ENCODE results near the gene C5orf15. TPM values are rescaled to one million over a fixed set of nuclear protein-coding genes. Genes with fewer than 3 reads are reported as not detected.

The C5orf15 gene
- total and polyA plus RNA-seq, 4 donors = 21.2 to 32.4 (median 28.7) TPM

DNA sequence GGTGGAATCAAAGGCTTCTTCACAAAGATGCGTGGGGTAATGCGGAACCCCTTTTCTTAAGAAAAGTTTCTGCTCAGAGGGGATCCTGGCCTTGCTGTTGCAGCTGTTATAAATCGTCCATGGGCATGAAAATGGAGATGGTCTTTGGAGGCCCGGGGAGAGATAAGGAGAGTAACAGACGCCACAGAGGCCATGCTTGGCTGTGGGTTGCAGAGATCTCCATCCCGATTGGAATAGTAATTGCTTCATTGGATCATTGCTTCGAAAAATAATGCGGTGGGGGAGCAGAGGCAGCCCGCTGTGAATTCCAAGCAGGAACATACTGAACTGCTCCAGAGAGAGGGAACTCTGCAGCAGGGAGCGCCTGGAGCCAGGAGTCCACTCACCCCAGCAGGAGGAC, 55.5 kb downstream of the C5orf15 start:
- no peak for DNase-seq (ENCODE audit: low spot score)
- H3K27me3 ChIP-seq (ENCODE audit: control insufficient read depth in 4 of 4, insufficient read depth in 4 of 4, low read length in 3 of 4) = no peaks in the 10 kb centered on the region
- peaks cover 3 to 13% (median 9%) of the 10 kb centered on the region in 4 donors for H3K4me1 ChIP-seq (ENCODE audit: control insufficient read depth in 4 of 4, insufficient read depth in 4 of 4, low read length in 3 of 4)
- WGBS = 92% methylated on average over 10 of the region's 10 CpGs
- H3K36me3 ChIP-seq (ENCODE audit: control insufficient read depth in 4 of 4, insufficient read depth in 3 of 4, low read depth in 1 of 4, low read length in 3 of 4) = no peaks in the 10 kb centered on the region
- no peak overlapping the region for H3K27ac ChIP-seq (ENCODE audit: low read depth in 1 of 2, low read length in 2 of 2)
- no peak overlapping the region for H3K4me3 ChIP-seq (ENCODE audit: low read depth in 1 of 3, low read length in 3 of 3)
- H3K9me3 ChIP-seq (ENCODE audit: control insufficient read depth in 4 of 4, low read length in 3 of 4) = no peaks in the 10 kb centered on the region
- H3K9ac ChIP-seq (ENCODE audit: low read depth in 1 of 2, low read length in 2 of 2) = no peak overlapping the region
- TF ChIP-seq SP1 (IDR thresholded peaks at IDR 0.05) (no peak), RXRA (IDR thresholded peaks at IDR 0.05) (no peak), GABPA (IDR thresholded peaks at IDR 0.05 in 1 of 2, conservative IDR thresholded peaks at IDR 0.05 in 1 of 2) (no peak), RAD21 (IDR thresholded peaks at IDR 0.05) (no peak), NR2F2 (IDR thresholded peaks at IDR 0.05) (no peak), FOXA1 (IDR thresholded peaks at IDR 0.05) (no peak), HNF4A (conservative IDR thresholded peaks at IDR 0.05) (no peak), EGR1 (IDR thresholded peaks at IDR 0.05; ENCODE audit: low read depth in 2 of 2) (no peak), HNF4G (IDR thresholded peaks at IDR 0.05) (no peak), TAF1 (conservative IDR thresholded peaks at IDR 0.05) (no peak), FOXA2 (IDR thresholded peaks at IDR 0.05) (no peak)
- TF ChIP-seq, protein P1, sequence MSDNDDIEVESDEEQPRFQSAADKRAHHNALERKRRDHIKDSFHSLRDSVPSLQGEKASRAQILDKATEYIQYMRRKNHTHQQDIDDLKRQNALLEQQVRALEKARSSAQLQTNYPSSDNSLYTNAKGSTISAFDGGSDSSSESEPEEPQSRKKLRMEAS (IDR thresholded peaks at IDR 0.05) = no peak
- TF ChIP-seq, protein P2, sequence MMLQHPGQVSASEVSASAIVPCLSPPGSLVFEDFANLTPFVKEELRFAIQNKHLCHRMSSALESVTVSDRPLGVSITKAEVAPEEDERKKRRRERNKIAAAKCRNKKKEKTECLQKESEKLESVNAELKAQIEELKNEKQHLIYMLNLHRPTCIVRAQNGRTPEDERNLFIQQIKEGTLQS (IDR thresholded peaks at IDR 0.05) = no peak
- TF ChIP-seq, protein P3, sequence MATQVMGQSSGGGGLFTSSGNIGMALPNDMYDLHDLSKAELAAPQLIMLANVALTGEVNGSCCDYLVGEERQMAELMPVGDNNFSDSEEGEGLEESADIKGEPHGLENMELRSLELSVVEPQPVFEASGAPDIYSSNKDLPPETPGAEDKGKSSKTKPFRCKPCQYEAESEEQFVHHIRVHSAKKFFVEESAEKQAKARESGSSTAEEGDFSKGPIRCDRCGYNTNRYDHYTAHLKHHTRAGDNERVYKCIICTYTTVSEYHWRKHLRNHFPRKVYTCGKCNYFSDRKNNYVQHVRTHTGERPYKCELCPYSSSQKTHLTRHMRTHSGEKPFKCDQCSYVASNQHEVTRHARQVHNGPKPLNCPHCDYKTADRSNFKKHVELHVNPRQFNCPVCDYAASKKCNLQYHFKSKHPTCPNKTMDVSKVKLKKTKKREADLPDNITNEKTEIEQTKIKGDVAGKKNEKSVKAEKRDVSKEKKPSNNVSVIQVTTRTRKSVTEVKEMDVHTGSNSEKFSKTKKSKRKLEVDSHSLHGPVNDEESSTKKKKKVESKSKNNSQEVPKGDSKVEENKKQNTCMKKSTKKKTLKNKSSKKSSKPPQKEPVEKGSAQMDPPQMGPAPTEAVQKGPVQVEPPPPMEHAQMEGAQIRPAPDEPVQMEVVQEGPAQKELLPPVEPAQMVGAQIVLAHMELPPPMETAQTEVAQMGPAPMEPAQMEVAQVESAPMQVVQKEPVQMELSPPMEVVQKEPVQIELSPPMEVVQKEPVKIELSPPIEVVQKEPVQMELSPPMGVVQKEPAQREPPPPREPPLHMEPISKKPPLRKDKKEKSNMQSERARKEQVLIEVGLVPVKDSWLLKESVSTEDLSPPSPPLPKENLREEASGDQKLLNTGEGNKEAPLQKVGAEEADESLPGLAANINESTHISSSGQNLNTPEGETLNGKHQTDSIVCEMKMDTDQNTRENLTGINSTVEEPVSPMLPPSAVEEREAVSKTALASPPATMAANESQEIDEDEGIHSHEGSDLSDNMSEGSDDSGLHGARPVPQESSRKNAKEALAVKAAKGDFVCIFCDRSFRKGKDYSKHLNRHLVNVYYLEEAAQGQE (IDR thresholded peaks at IDR 0.05) = no peak
- TF ChIP-seq, protein P4, sequence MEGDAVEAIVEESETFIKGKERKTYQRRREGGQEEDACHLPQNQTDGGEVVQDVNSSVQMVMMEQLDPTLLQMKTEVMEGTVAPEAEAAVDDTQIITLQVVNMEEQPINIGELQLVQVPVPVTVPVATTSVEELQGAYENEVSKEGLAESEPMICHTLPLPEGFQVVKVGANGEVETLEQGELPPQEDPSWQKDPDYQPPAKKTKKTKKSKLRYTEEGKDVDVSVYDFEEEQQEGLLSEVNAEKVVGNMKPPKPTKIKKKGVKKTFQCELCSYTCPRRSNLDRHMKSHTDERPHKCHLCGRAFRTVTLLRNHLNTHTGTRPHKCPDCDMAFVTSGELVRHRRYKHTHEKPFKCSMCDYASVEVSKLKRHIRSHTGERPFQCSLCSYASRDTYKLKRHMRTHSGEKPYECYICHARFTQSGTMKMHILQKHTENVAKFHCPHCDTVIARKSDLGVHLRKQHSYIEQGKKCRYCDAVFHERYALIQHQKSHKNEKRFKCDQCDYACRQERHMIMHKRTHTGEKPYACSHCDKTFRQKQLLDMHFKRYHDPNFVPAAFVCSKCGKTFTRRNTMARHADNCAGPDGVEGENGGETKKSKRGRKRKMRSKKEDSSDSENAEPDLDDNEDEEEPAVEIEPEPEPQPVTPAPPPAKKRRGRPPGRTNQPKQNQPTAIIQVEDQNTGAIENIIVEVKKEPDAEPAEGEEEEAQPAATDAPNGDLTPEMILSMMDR (IDR thresholded peaks at IDR 0.05; ENCODE audit: low read depth, low read length, missing input control) = no peak

DNA sequence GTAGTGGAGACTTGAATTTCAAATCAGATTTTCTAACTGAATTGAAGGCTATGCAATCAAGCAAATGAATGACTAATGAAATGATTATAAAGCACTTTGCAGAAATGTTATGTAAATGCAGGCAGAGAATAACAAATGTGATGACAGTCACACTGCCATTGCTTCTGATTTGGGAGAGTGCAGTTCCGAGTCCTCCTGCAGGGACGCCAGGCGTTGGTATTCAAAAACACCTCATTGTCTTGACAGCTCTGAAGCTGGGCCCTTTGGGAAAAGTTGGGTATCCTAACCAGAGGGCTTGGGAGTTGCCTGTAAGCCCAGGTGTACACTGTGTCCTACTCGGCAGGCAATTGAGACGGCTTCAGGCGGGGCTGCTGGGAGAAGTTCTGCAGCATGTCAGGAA, 57.9 kb downstream of the C5orf15 start:
- Histone ChIP-seq H3K9ac (ENCODE audit: low read depth in 1 of 2, low read length in 2 of 2) (no peak overlapping the region), H3K9me3 (ENCODE audit: control insufficient read depth in 4 of 4, low read length in 3 of 4) (no peaks in the 10 kb centered on the region), H3K27ac (ENCODE audit: low read depth in 1 of 2, low read length in 2 of 2) (no peak overlapping the region), H3K27me3 (ENCODE audit: control insufficient read depth in 4 of 4, insufficient read depth in 4 of 4, low read length in 3 of 4) (no peaks in the 10 kb centered on the region), H3K4me1 (ENCODE audit: control insufficient read depth in 4 of 4, insufficient read depth in 4 of 4, low read length in 3 of 4) (peaks cover 3 to 13% (median 9%) of the 10 kb centered on the region in 4 donors), H3K36me3 (ENCODE audit: control insufficient read depth in 4 of 4, insufficient read depth in 3 of 4, low read depth in 1 of 4, low read length in 3 of 4) (no peaks in the 10 kb centered on the region), H3K4me3 (ENCODE audit: low read depth in 1 of 3, low read length in 3 of 3) (no peak overlapping the region)
- DNase-seq (ENCODE audit: low spot score) = no peak
- WGBS = 92% methylated on average over 6 of the region's 6 CpGs
- TF ChIP-seq, protein P5, sequence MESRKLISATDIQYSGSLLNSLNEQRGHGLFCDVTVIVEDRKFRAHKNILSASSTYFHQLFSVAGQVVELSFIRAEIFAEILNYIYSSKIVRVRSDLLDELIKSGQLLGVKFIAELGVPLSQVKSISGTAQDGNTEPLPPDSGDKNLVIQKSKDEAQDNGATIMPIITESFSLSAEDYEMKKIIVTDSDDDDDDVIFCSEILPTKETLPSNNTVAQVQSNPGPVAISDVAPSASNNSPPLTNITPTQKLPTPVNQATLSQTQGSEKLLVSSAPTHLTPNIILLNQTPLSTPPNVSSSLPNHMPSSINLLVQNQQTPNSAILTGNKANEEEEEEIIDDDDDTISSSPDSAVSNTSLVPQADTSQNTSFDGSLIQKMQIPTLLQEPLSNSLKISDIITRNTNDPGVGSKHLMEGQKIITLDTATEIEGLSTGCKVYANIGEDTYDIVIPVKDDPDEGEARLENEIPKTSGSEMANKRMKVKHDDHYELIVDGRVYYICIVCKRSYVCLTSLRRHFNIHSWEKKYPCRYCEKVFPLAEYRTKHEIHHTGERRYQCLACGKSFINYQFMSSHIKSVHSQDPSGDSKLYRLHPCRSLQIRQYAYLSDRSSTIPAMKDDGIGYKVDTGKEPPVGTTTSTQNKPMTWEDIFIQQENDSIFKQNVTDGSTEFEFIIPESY (IDR thresholded peaks at IDR 0.05) = no peak
- TF ChIP-seq RAD21 (IDR thresholded peaks at IDR 0.05) = no peak
- no peak for TF ChIP-seq NR2F2 (IDR thresholded peaks at IDR 0.05)
- TF ChIP-seq, protein P2 (IDR thresholded peaks at IDR 0.05) = no peak
- TF ChIP-seq, protein P3 (IDR thresholded peaks at IDR 0.05) = no peak
- TF ChIP-seq RXRA (IDR thresholded peaks at IDR 0.05) = no peak
- no peak for TF ChIP-seq HNF4G (IDR thresholded peaks at IDR 0.05)
- no peak for TF ChIP-seq SP1 (IDR thresholded peaks at IDR 0.05)
- TF ChIP-seq, protein P4 (IDR thresholded peaks at IDR 0.05; ENCODE audit: low read depth, low read length, missing input control) = no peak
- TF ChIP-seq YY1 (IDR thresholded peaks at IDR 0.05) = no peak
- TF ChIP-seq FOXA1 (IDR thresholded peaks at IDR 0.05) = no peak
- TF ChIP-seq HNF4A (conservative IDR thresholded peaks at IDR 0.05) = no peak
- no peak for TF ChIP-seq GABPA (IDR thresholded peaks at IDR 0.05 in 1 of 2, conservative IDR thresholded peaks at IDR 0.05 in 1 of 2)
- no peak for TF ChIP-seq TAF1 (conservative IDR thresholded peaks at IDR 0.05)
